ENCODE data around the gene ELK1.

ELK1 gene

DNA sequence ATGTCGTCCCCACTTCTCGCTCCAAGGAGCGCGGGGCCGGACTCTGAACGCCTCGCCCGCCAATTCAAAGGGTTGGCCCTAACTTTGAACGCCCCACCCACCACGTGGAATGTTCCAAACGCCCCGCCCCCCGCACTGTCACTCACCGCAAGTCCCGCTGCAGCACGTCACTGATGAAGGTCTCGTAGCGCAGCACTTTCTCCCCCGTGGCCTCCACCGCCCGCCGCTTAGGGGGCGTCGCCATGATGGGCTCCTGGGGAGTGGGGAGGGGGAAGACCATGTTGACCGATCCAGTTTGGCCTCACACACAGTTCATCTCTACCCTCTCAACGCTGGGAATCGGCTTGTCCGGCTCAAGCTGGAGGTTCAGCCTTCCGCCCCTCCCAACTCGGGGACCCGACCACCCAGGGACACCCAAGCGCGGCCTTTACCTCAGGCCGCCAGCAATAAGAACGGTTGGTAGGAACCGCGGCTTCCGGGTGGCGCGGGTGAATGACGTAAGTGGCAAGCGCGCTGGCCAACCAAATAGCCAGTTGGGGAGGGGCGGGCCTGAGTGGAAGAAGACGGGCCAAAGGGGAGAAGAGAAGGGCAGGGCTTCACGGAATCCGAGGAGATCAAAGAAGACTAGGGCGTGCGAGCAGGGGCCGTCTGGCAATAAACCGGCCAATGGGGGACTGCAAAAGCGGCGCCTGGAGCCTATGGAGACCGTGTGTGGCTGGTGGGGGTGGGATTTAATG lies 8.5 kb upstream of the ELK1 start, which contains the start of gene UXT:
UXT (minus strand) TSS at position 497 of the 737 bp plus-strand sequence; CDS start at position 244, 253 bp downstream.
- H3K27ac ChIP-seq, result peak within 1 kb of the TSS; percentile 97
- TF ChIP-seq, protein P1, sequence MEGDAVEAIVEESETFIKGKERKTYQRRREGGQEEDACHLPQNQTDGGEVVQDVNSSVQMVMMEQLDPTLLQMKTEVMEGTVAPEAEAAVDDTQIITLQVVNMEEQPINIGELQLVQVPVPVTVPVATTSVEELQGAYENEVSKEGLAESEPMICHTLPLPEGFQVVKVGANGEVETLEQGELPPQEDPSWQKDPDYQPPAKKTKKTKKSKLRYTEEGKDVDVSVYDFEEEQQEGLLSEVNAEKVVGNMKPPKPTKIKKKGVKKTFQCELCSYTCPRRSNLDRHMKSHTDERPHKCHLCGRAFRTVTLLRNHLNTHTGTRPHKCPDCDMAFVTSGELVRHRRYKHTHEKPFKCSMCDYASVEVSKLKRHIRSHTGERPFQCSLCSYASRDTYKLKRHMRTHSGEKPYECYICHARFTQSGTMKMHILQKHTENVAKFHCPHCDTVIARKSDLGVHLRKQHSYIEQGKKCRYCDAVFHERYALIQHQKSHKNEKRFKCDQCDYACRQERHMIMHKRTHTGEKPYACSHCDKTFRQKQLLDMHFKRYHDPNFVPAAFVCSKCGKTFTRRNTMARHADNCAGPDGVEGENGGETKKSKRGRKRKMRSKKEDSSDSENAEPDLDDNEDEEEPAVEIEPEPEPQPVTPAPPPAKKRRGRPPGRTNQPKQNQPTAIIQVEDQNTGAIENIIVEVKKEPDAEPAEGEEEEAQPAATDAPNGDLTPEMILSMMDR (conservative IDR thresholded peaks at IDR 0.05; ENCODE audit: low read depth, low read length), result no peak

DNA sequence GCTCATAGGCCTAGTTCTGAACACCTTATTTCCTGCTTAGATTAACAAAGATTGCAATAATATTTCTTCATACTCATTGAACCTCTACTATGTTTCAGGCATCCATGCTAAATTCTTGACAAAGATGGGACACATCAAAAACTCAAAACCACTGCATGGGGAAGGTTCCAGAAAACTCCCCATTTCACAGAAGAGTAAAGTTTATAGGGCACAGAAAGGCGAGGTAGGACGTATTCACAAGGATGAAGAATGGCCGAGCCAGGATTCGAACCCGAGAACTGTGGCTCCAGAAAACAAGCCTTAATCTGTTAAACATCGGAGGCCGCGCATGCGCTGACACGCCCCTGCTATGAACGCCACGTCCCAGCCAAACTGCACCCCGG lies 7.9 kb upstream of the ELK1 start:
- no peaks in the 10 kb centered on the region for H3K79me2 ChIP-seq (ENCODE audit: insufficient read depth, low read depth)
- no peaks in the 10 kb centered on the region for H3K36me3 ChIP-seq (ENCODE audit: insufficient read depth)
- H3K9ac ChIP-seq, result peak overlapping the region; percentile 39; the same call in 1 of the 2 replicates
- peak overlapping the region; percentile 97; the same call in 1 of the 2 replicates for H3K27ac ChIP-seq
- TF ChIP-seq, protein P1 (conservative IDR thresholded peaks at IDR 0.05; ENCODE audit: low read depth, low read length), result no peak
- peaks cover 11% of the 10 kb centered on the region for H3K4me1 ChIP-seq (ENCODE audit: low read depth, poor library complexity, severe bottlenecking)
- no peak overlapping the region for H3K4me3 ChIP-seq (IDR thresholded peaks at IDR 0.05; ENCODE audit: insufficient read depth, low read depth, low read length)
- peak overlapping the region; percentile 94 for H3K4me2 ChIP-seq
- 0 out of 2 replicates have a peak overlapping the region, but pooled peaks have one; percentile 47 for H2AFZ ChIP-seq (ENCODE audit: low read depth)
- no peaks in the 10 kb centered on the region for H4K20me1 ChIP-seq (ENCODE audit: insufficient read depth)
- no peaks in the 10 kb centered on the region for H3K27me3 ChIP-seq (ENCODE audit: insufficient read depth, low read depth)

More for the DNA sequence above, 8.5 kb upstream of the ELK1 start, which contains the start of gene UXT:
- Histone ChIP-seq H4K20me1 (ENCODE audit: insufficient read depth) (no peaks in the 10 kb centered on the region), H3K4me2 (peak within 1 kb of the TSS; percentile 94), H3K9ac (peak within 1 kb of the TSS; percentile 97), H3K79me2 (ENCODE audit: insufficient read depth, low read depth) (no peaks in the 10 kb centered on the region), H3K36me3 (ENCODE audit: insufficient read depth) (no peaks in the 10 kb centered on the region), H3K4me3 (IDR thresholded peaks at IDR 0.05; ENCODE audit: insufficient read depth, low read depth, low read length) (no peak within 1 kb of the TSS), H3K27me3 (ENCODE audit: insufficient read depth, low read depth) (no peaks in the 10 kb centered on the region), H3K4me1 (ENCODE audit: low read depth, poor library complexity, severe bottlenecking) (peaks cover 11% of the 10 kb centered on the region), H2AFZ (ENCODE audit: low read depth) (peak within 1 kb of the TSS; percentile 81)

DNA sequence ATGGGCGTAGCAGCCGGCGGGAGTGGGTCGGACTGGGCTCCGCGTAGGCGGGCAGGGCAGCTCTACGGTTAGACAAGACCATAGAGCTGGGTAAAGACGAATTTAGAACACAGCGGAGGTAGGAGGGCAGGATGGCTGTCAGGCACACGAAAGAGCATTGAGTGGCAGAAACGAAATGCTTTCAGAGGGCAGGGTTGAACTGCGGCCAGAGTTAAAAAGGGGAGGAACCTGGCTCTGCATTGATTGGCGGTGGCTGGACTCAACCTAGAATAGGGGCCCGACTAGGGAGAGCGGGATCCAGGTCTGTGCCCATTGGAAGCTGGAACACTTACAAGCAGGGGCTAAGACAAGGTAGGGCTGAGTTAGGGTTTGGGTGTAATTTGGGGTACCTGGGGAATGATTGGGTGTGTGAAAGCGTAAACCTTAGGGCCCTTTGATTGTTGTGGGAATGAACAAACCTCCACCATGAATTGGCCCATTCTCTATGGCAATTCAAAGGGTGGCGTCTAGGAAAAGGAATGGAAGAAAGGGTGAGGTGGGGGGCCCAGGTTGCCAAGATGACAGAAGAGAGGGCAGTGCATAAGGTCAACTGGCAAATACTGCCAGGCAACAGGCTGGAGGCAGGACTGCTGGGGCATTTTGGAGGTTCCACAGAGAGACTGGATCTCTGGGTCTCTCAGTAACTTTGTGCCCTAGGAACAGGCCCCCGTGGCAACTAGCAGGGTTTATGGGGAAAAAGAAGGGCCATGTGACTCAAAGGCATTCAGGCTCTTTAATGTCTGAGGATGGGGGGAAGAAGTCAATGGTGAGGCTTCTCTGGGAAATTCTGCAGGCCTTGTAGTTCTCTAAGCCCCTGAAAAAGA lies 911 bp upstream of the ELK1 start:
- H3K4me1 ChIP-seq (ENCODE audit: low read depth, poor library complexity, severe bottlenecking), result peaks cover 21% of the 10 kb centered on the region
- no peaks in the 10 kb centered on the region for H3K27me3 ChIP-seq (ENCODE audit: insufficient read depth, low read depth)
- TF ChIP-seq, protein P1 (conservative IDR thresholded peaks at IDR 0.05; ENCODE audit: low read depth, low read length), result peak; percentile 0; the same call in 1 of the 2 replicates
- no peaks in the 10 kb centered on the region for H4K20me1 ChIP-seq (ENCODE audit: insufficient read depth)
- H3K9ac ChIP-seq, result peak overlapping the region; percentile 20; the same call in 1 of the 2 replicates
- no peak overlapping the region for H3K4me3 ChIP-seq (IDR thresholded peaks at IDR 0.05; ENCODE audit: insufficient read depth, low read depth, low read length)
- peak overlapping the region; percentile 64; the same call in 1 of the 2 replicates for H2AFZ ChIP-seq (ENCODE audit: low read depth)
- peak overlapping the region; percentile 71 for H3K4me2 ChIP-seq
- H3K79me2 ChIP-seq (ENCODE audit: insufficient read depth, low read depth), result peaks cover 16% of the 10 kb centered on the region
- no peaks in the 10 kb centered on the region for H3K36me3 ChIP-seq (ENCODE audit: insufficient read depth)
- peak overlapping the region; percentile 29; the same call in 1 of the 2 replicates for H3K27ac ChIP-seq

DNA sequence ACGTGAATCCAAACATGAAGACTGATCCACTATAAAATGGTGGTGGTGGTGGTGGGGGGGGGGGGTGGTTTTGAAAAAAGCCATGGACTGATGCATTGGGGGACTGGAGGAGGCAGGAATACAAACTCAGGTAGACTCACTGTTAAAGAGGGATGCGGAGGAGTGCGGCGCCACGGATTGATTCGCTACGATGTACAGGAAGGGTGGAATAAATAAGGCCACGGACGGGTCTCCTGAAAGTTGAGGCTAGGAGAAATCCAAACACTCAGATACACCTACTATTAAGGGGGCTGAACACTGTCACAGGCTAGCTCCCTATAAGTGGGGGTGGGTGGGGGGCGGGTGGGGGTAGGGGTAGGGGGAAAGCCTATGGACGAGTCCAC lies 591 bp downstream of the ELK1 start:
- peak overlapping the region; percentile 45; the same call in 1 of the 2 replicates for H3K4me2 ChIP-seq
- no peaks in the 10 kb centered on the region for H4K20me1 ChIP-seq (ENCODE audit: insufficient read depth)
- H2AFZ ChIP-seq (ENCODE audit: low read depth), result no peak overlapping the region
- H3K4me3 ChIP-seq (IDR thresholded peaks at IDR 0.05; ENCODE audit: insufficient read depth, low read depth, low read length), result no peak overlapping the region
- no peak overlapping the region; the same call in 1 of the 2 replicates for H3K9ac ChIP-seq
- H3K79me2 ChIP-seq (ENCODE audit: insufficient read depth, low read depth), result peaks cover 16% of the 10 kb centered on the region
- TF ChIP-seq, protein P1 (conservative IDR thresholded peaks at IDR 0.05; ENCODE audit: low read depth, low read length), result no peak
- no peaks in the 10 kb centered on the region for H3K27me3 ChIP-seq (ENCODE audit: insufficient read depth, low read depth)
- peaks cover 21% of the 10 kb centered on the region for H3K4me1 ChIP-seq (ENCODE audit: low read depth, poor library complexity, severe bottlenecking)
- H3K36me3 ChIP-seq (ENCODE audit: insufficient read depth), result no peaks in the 10 kb centered on the region
- H3K27ac ChIP-seq, result no peak overlapping the region

Data from KMS-11 (cell line).